ENCODE data around the gene HDAC9.

HDAC9 gene

GRCh38 chr7:18491871-18492270, 3.7 kb upstream of the HDAC9 start:
- FAIRE-seq: no peak
- no peak for DNase-seq (ENCODE audit: insufficient read length, low spot score)

GRCh38 chr7:18494406-18494805, 1.1 kb upstream of the HDAC9 start:
- FAIRE-seq: peak; percentile 26
- no peak for DNase-seq (ENCODE audit: insufficient read length, low spot score)

GRCh38 chr7:18494821-18495408, 634 bp upstream of the HDAC9 start:
- FAIRE-seq: no peak
- DNase-seq (ENCODE audit: insufficient read length, low spot score): no peak

DNA sequence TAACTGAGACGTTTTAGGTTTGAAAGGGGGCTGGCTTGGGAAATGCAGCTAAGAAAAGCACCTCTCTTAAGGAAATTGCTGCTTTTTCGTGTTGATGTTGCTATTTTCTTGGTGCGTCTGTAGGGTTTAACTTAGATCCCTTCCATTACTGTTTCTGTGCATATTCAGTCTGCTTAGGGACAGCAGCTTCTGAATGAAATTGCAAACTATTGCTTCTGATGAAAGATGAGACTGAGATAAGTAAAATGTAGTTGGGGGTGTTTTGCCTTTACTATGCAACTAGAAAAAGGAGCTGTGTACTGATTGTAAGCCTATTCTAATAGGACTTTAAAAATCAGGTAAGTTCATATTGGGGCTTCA, 772 bp downstream of the HDAC9 start:
- no peak for DNase-seq (ENCODE audit: insufficient read length, low spot score)

DNA sequence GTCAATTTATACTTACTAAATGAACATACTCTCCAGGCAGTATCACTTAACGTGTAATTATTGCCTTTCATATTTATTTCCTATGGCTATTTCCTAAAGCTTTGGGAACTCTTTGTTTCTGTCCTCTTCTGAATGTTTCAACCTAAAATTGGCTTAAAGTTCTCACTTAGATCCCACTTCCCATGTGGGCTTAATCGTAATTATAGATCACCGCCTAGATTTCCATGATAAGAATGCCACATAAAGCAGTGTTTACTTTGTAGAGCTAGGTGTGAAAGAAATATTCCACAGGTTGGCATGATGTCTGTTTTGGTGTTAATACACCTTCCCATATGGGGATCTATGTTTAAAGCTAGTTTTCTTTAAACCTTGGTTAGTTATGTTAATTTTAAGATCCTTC, 1.5 kb downstream of the HDAC9 start:
- DNase-seq (ENCODE audit: insufficient read length, low spot score) (no peak), FAIRE-seq (no peak)

More for the DNA sequence above, 772 bp downstream of the HDAC9 start:
- FAIRE-seq: no peak

GRCh38 chr7:18497800-18498199, 2.3 kb downstream of the HDAC9 start:
- FAIRE-seq: peak; percentile 79
- no peak for DNase-seq (ENCODE audit: insufficient read length, low spot score)

DNA sequence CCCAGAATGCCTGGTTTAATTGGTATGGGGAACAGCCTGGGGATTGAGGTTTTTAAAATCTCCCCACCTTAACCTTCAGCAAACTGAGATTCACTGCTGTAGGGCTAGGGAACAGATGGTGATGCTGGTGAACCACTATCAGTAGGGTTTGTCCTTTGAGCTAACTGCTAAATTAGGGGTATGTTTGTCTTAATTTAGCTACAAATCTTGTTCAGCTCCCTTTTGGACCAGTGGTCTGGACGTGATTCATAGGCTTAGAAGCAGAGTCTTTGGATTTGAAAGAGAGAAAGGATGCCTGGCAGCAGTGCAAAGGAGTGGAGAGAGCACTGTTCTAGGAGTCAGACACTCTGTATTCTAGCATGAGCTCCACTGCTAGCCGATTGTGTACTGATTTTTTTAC, 2.8 kb downstream of the HDAC9 start:
- no peak for DNase-seq (ENCODE audit: insufficient read length, low spot score)
- peak; percentile 35 for FAIRE-seq

DNA sequence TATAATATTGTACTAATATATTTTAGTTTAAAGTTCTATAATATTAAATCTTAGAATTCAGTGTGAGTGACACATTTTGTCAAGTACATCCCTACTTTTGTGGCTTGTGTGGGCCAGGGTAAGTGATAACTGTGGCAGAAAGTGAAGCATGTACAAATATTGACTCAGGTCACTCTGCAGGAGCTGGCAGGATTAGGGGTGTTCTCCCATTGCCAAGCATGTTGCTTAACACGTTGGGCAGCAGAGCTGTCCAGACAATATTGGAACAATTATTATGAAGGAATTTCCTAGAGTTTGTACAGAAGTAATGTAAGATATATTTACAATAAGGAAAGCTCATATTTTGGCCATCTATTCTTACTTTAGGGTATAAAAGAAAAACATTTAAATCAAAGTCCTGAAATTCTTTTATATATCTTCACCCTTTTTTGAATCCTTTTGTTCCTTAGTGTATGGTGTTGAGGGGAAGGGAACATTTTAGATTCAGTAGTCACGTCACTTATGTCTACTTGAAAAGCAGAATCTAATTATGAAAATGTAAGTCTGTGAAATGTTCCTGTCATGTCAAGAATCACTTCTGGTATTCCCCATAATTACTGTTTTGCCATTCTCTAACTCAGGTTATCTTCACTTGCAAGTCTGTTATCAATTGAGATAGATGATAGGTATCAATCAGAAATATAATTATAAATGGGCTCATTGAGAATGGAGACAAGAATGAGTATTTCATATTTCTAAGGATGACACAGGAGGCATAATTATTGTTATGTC, 4.0 kb downstream of the HDAC9 start:
- DNase-seq (ENCODE audit: insufficient read length, low spot score) (no peak), FAIRE-seq (no peak)

DNA sequence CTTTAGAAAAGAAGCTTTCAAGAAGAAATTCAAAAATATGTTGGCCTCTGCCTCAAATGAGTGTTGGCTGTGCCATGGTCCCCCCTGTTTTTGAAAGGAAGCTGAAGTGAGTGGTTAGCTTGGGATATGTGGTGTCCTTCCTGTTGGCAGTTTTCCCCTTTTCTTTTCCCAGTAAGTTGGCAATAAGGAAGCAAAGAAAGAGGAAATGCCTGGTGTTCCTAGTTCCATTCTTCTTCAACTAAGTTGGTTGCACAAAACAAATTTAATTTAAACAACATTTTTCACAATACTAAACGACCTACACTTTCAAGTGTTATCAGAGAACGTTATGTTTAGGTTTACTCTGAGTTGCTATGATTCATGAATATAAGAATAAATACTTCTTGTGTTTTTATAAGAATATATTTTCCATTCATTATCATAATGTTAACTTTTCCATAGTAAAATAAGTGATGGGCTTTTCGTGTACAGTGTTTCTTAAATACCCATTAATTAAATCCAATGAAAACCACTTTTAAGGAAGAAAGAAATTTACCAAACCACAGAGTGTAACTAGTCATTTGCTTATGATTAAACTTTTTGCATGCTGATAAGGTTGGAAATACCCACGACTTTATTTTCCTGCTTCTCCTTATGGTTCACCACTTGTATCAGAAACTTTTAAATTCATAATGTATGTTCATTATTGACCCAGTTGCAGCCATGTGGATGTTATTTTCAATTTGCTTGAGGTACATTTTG, 7.7 kb downstream of the HDAC9 start:
- DNase-seq (ENCODE audit: insufficient read length, low spot score): no peak
- peak; percentile 44 for FAIRE-seq

DNA sequence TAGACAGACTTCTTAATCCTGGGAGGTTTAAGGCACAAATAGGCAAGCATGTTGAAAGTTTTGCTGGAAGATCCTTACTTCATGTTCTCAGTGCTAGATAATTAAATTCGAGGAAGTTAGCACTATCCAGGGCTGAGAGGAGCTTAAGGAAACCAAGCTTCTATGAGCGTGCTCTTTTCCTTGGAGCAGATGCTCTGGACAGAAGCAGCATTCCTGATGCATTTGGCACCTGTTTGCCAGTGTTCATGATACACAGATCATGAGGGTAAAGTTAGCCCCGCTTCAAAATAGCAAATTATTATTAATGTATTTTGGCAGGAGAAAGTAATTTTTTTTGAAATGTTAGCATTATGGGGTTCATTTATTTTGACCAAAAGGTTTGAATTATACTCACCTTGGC, 9.4 kb downstream of the HDAC9 start:
- peak; percentile 56 for FAIRE-seq
- no peak for DNase-seq (ENCODE audit: insufficient read length, low spot score)

- DNase-seq (ENCODE audit: insufficient read length, low spot score) (no peak), FAIRE-seq (peak; percentile 86)
These were observed 10.4 kb downstream of the HDAC9 start for GRCh38 chr7:18505870-18506460.

- DNase-seq (ENCODE audit: insufficient read length, low spot score): no peak
- FAIRE-seq: peak; percentile 99
These were observed 13.2 kb downstream of the HDAC9 start for GRCh38 chr7:18508443-18509427.

GRCh38 chr7:18509481-18509880, 13.9 kb downstream of the HDAC9 start:
- DNase-seq (ENCODE audit: insufficient read length, low spot score): no peak
- no peak for FAIRE-seq

DNA sequence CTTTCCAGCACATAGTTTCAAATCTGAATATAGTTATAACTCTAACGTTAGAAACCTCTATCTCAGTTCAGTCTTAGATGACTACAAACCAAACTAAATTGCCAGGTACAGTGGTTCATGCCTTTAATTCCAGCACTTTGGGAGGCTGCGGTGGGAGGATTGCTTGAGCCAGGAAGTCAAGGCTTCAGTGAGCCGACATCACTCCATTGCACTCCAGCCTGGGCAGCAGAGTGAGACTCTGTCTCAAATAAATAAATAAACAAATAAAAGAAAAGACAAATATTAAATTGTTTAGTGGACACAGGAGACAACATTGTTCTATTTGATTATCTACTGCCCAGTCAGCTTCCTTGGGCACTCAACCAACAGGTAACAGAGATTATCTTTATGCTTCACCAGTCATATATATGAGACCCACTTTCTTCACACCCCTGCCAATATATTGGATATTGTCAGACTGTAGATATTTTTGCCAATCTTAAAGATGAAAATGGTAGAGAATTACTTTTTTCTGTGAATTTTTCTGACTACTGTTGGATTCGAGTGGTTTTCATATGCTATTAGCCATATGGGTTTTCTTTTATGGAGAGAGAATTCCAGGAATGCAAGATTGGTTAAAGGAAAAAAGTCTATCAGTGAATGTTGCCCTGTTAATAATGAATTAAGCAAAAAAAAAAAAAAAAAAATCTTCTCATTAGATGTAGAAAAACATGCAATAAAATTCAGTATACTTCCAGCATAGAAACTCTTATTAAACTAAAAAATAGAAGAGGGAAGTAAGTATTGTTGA, 16.0 kb downstream of the HDAC9 start:
- FAIRE-seq (no peak), DNase-seq (ENCODE audit: insufficient read length, low spot score) (no peak)

- peak; percentile 87 for FAIRE-seq
- DNase-seq (ENCODE audit: insufficient read length, low spot score): no peak
These were observed 17.8 kb downstream of the HDAC9 start for GRCh38 chr7:18513343-18513742.

GRCh38 chr7:18515067-18515466, 19.5 kb downstream of the HDAC9 start:
- FAIRE-seq (peak; percentile 40), DNase-seq (ENCODE audit: insufficient read length, low spot score) (no peak)

DNA sequence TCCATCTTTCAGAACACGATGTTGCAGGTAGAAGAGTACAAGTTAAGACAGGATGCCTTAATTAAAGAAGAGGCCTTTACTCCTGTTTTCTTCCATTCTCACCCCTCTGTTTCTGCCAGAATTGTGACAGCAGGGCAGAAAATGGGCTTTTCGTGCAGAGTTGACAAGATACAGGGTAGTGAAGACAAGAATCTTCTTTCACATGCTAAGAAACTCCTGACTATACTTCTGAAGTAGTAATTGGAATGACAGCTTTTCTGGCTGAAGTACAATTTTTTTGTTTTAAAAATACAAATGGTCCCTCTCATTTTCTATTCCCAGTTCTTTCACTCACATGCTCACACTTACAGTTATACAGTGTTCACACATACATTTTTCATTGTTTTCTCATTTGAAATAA, 22.1 kb downstream of the HDAC9 start:
- FAIRE-seq (peak; percentile 57), DNase-seq (ENCODE audit: insufficient read length, low spot score) (no peak)

GRCh38 chr7:18518555-18518954, 23.0 kb downstream of the HDAC9 start:
- FAIRE-seq (peak; percentile 81), DNase-seq (ENCODE audit: insufficient read length, low spot score) (no peak)

GRCh38 chr7:18520450-18521235, 25.1 kb downstream of the HDAC9 start:
- DNase-seq (ENCODE audit: insufficient read length, low spot score): no peak

More at GRCh38 chr7:18520450-18521235, 25.1 kb downstream of the HDAC9 start:
- peak; percentile 92 for FAIRE-seq
